ENCODE data around the gene FGF14.

Gene FGF14

GRCh38 chr13:101730420-101731000, 671.3 kb downstream of the FGF14 start:
- no peaks in the 10 kb centered on the region for H3K27me3 ChIP-seq (ENCODE audit: control insufficient read depth, low read length)
- no peaks in the 10 kb centered on the region for H3K9me3 ChIP-seq (ENCODE audit: control insufficient read depth, insufficient read depth, low read length)
- H3K36me3 ChIP-seq (ENCODE audit: control insufficient read depth, low read length) = no peaks in the 10 kb centered on the region
- H3K27ac ChIP-seq (ENCODE audit: low read depth, low read length) = no peak overlapping the region
- no peaks in the 10 kb centered on the region for H4K20me1 ChIP-seq (ENCODE audit: control insufficient read depth, insufficient read depth, low read depth, low read length)
- H3K4me2 ChIP-seq (ENCODE audit: low read length) = no peak overlapping the region
- no peaks in the 10 kb centered on the region for H3K9me2 ChIP-seq (replicated peaks; ENCODE audit: control insufficient read depth, low read length)
- no peaks in the 10 kb centered on the region for H3K4me1 ChIP-seq (ENCODE audit: control insufficient read depth, low read length)
- H3F3A ChIP-seq (ENCODE audit: control insufficient read depth, insufficient read depth) = no peaks in the 10 kb centered on the region
- TF ChIP-seq CTCF (IDR thresholded peaks at IDR 0.05; ENCODE audit: low read depth, low read length, poor library complexity, severe bottlenecking) (no peak), EZH2phosphoT487 (IDR thresholded peaks at IDR 0.05; ENCODE audit: borderline replicate concordance, low read length) (no peak)
- H3K79me2 ChIP-seq (ENCODE audit: control insufficient read depth, low read length) = no peaks in the 10 kb centered on the region
- H3K4me3 ChIP-seq (ENCODE audit: low read length) = no peak overlapping the region

- H3K4me3 ChIP-seq (ENCODE audit: low read length) = no peak overlapping the region
- no peaks in the 10 kb centered on the region for H4K20me1 ChIP-seq (ENCODE audit: control insufficient read depth, insufficient read depth, low read depth, low read length)
- H3K27me3 ChIP-seq (ENCODE audit: control insufficient read depth, low read length) = no peaks in the 10 kb centered on the region
- no peaks in the 10 kb centered on the region for H3K4me1 ChIP-seq (ENCODE audit: control insufficient read depth, low read length)
- no peaks in the 10 kb centered on the region for H3K36me3 ChIP-seq (ENCODE audit: control insufficient read depth, low read length)
- H3K9me3 ChIP-seq (ENCODE audit: control insufficient read depth, insufficient read depth, low read length) = no peaks in the 10 kb centered on the region
- no peaks in the 10 kb centered on the region for H3K79me2 ChIP-seq (ENCODE audit: control insufficient read depth, low read length)
- no peak overlapping the region for H3K27ac ChIP-seq (ENCODE audit: low read depth, low read length)
- H3F3A ChIP-seq (ENCODE audit: control insufficient read depth, insufficient read depth) = no peaks in the 10 kb centered on the region
- H3K4me2 ChIP-seq (ENCODE audit: low read length) = no peak overlapping the region
- H3K9me2 ChIP-seq (replicated peaks; ENCODE audit: control insufficient read depth, low read length) = no peaks in the 10 kb centered on the region
- TF ChIP-seq CTCF (IDR thresholded peaks at IDR 0.05; ENCODE audit: low read depth, low read length, poor library complexity, severe bottlenecking) (no peak), EZH2phosphoT487 (IDR thresholded peaks at IDR 0.05; ENCODE audit: borderline replicate concordance, low read length) (no peak)
Observed at GRCh38 chr13:101728615-101729014, 673.2 kb downstream of the FGF14 start.

- Histone ChIP-seq H3K27ac (ENCODE audit: low read depth, low read length) (no peak overlapping the region), H3K9me3 (ENCODE audit: control insufficient read depth, insufficient read depth, low read length) (no peaks in the 10 kb centered on the region), H3K27me3 (ENCODE audit: control insufficient read depth, low read length) (no peaks in the 10 kb centered on the region), H3K4me3 (ENCODE audit: low read length) (no peak overlapping the region), H3K79me2 (ENCODE audit: control insufficient read depth, low read length) (no peaks in the 10 kb centered on the region), H4K20me1 (ENCODE audit: control insufficient read depth, insufficient read depth, low read depth, low read length) (no peaks in the 10 kb centered on the region), H3K4me1 (ENCODE audit: control insufficient read depth, low read length) (no peaks in the 10 kb centered on the region), H3K9me2 (replicated peaks; ENCODE audit: control insufficient read depth, low read length) (no peaks in the 10 kb centered on the region), H3K4me2 (ENCODE audit: low read length) (no peak overlapping the region), H3K36me3 (ENCODE audit: control insufficient read depth, low read length) (no peaks in the 10 kb centered on the region), H3F3A (ENCODE audit: control insufficient read depth, insufficient read depth) (no peaks in the 10 kb centered on the region)
- TF ChIP-seq CTCF (IDR thresholded peaks at IDR 0.05; ENCODE audit: low read depth, low read length, poor library complexity, severe bottlenecking) (no peak), EZH2phosphoT487 (IDR thresholded peaks at IDR 0.05; ENCODE audit: borderline replicate concordance, low read length) (no peak)
Observed at GRCh38 chr13:101728021-101728420, 673.8 kb downstream of the FGF14 start.

Measured in DOHH2 (cell line).